GM23248 (cell line): Measurements from ENCODE around the gene L3MBTL4.

Experiments
- EZH2 ChIP-seq: fragments of 200-600 bp; sonication (generic); IDR thresholded peaks from 2 replicates; pipeline ENCODE4 v1.6.1; 2018; ENCODE audit warnings: antibody characterized with exemption, mild to moderate bottlenecking; ENCODE audit not compliant: insufficient read depth, poor library complexity, severe bottlenecking
- EZH2phosphoT487 ChIP-seq: fragments of 200-600 bp; sonication (generic); IDR thresholded peaks from 2 replicates; pipeline ENCODE4 v1.6.1; 2018; ENCODE audit warnings: antibody characterized with exemption, moderate library complexity, mild to moderate bottlenecking, low read depth; ENCODE audit not compliant: insufficient read depth

DNA sequence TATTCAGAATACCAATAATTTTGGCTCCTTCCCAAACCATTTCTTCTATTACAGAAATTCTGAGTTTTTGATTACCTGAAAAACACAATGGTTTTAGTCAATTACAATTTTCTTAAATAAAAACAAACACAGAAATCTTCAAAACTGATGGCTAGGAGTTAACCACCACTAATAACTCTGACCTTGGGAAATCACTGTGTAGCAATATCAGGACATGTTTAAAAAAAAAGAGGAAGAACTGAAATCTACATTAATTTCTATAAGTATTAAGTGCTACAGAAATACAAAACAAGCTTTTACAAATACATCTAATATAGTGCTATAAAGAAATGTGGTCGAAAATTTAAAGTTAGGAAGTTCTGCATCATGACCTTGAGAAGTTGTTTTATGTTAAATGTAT is 14.9 kb downstream of the L3MBTL4 start:
- no peak for TF ChIP-seq EZH2
- no peak for TF ChIP-seq EZH2phosphoT487
